ENCODE results near the gene HTR6. TPM values are rescaled to one million over a fixed set of nuclear protein-coding genes. Genes with fewer than 3 reads are reported as not detected.

HTR6 gene
- total and polyA plus RNA-seq, 8 donors = 0.09 TPM; not detected in 7

DNA sequence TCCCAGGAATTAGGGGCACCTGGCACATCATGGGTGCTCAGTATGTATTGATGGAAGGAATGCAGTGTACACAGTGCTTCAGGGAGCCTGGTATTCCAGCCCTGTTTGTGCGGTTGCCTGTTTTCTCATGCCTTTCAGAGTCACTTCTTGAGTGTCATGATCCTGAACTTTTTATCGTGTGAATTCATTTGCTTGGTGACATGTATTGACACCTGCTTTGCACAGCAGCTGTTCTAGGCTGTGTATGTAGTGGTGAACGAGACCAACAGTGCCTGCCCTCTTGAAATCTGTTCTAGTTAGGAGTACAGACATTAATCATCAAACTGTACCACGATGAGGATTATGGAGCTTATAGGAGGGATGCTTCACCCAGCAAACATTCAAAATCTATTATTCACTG, 6.1 kb downstream of the HTR6 start:
- intact Hi-C loops (cut with DNase I) = no loop called here
- ATAC-seq (no peak), DNase-seq (no peak)
- Histone ChIP-seq H3K4me1 (no peaks in the 10 kb centered on the region), H3K27me3 (peaks cover 9 to 58% of the 10 kb centered on the region in 2 donors), H3K9me3 (no peaks in the 10 kb centered on the region), H3K36me3 (no peaks in the 10 kb centered on the region), H3K27ac (no peak overlapping the region), H3K4me3 (no peak overlapping the region)
- TF ChIP-seq, protein P1, sequence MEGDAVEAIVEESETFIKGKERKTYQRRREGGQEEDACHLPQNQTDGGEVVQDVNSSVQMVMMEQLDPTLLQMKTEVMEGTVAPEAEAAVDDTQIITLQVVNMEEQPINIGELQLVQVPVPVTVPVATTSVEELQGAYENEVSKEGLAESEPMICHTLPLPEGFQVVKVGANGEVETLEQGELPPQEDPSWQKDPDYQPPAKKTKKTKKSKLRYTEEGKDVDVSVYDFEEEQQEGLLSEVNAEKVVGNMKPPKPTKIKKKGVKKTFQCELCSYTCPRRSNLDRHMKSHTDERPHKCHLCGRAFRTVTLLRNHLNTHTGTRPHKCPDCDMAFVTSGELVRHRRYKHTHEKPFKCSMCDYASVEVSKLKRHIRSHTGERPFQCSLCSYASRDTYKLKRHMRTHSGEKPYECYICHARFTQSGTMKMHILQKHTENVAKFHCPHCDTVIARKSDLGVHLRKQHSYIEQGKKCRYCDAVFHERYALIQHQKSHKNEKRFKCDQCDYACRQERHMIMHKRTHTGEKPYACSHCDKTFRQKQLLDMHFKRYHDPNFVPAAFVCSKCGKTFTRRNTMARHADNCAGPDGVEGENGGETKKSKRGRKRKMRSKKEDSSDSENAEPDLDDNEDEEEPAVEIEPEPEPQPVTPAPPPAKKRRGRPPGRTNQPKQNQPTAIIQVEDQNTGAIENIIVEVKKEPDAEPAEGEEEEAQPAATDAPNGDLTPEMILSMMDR (IDR thresholded peaks at IDR 0.05) = no peak

- intact Hi-C loops (cut with DNase I) = no loop called here
- H3K36me3 ChIP-seq = no peaks in the 10 kb centered on the region
- TF ChIP-seq, protein P1 (IDR thresholded peaks at IDR 0.05) = no peak
- H3K27me3 ChIP-seq = peaks cover 0 to 54% of the 10 kb centered on the region in 2 donors
- no peaks in the 10 kb centered on the region for H3K9me3 ChIP-seq
- DNase-seq = no peak
- no peak overlapping the region for H3K27ac ChIP-seq
- no peak for ATAC-seq
- H3K4me3 ChIP-seq = no peak overlapping the region
- H3K4me1 ChIP-seq = no peaks in the 10 kb centered on the region
These were observed 7.6 kb downstream of the HTR6 start for GRCh38 chr1:19672237-19672636.

DNA sequence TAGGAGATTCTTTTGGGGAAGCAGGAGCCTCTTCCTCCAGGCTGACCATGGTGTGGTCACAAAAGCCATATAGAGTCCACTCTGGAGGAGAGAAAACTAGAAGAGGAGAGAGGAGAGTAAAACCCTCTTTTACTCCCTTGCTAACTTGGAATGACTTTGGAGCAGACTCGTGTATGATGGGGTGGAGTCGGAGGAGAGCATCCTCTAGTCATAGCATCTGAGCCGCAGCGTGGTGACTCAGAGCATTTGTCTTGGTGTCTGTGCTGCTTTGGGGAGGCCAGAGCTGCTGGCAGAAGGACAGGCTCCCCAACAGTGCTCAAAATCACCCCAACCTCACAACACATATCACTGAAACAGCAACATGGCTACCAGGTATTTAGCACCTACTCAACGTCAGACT, 11.1 kb downstream of the HTR6 start:
- Histone ChIP-seq H3K9me3 (no peaks in the 10 kb centered on the region), H3K4me1 (no peaks in the 10 kb centered on the region), H3K27ac (no peak overlapping the region), H3K4me3 (no peak overlapping the region), H3K27me3 (peaks cover 0 to 31% of the 10 kb centered on the region in 2 donors), H3K36me3 (no peaks in the 10 kb centered on the region)
- intact Hi-C loops (cut with DNase I) = no loop called here
- no peak for ATAC-seq
- DNase-seq = no peak
- TF ChIP-seq, protein P1 (IDR thresholded peaks at IDR 0.05) = no peak

DNA sequence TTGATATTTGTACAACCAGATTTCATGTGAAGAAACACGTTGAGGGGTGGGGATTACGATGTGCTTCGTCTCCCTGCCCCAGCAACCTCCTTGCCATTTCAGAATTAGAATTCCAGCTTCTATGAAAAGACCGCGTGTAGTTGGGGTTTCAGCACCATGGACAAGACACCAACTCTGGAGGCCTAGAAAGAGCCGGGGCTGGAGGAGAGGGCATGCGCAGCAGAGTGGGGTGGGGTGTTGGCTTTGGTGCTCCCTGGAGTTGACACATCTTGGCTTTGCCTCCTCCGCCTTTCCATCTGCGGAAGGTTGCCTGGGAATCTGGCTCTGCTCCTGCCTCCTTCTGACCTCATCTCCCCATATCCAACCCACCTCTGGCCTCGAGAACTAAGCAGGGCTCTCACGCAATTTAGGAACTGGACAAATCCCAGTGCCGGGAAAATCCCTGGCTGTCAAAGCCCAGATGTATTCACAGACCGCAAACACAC, 11.8 kb downstream of the HTR6 start:
- H3K36me3 ChIP-seq = no peaks in the 10 kb centered on the region
- TF ChIP-seq, protein P1 (IDR thresholded peaks at IDR 0.05) = no peak
- intact Hi-C loops (cut with DNase I) = no loop called here
- no peaks in the 10 kb centered on the region for H3K9me3 ChIP-seq
- DNase-seq (peak in 2 of 4 donors; percentile 53 to 65), ATAC-seq (peak; percentile 83)
- no peaks in the 10 kb centered on the region for H3K4me1 ChIP-seq
- H3K27ac ChIP-seq = no peak overlapping the region
- H3K4me3 ChIP-seq = no peak overlapping the region
- peaks cover 0 to 31% of the 10 kb centered on the region in 2 donors for H3K27me3 ChIP-seq

DNA sequence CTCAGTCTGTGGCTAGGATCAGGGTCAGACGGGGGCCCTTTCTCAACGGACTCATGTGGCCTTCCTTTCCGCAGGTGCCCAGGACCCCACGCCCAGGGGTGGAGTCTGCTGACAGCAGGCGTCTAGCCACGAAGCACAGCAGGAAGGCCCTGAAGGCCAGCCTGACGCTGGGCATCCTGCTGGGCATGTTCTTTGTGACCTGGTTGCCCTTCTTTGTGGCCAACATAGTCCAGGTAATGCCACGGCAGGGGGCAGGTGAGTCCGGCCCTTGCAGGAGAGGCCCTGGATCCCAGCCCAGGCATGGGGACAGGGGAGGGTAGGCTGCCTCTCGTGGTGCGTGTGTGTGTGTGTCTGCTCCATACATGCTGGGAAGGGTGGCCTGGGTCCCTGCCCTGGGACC, 13.8 kb downstream of the HTR6 start:
- ATAC-seq = no peak
- Histone ChIP-seq H3K9me3 (no peaks in the 10 kb centered on the region), H3K4me1 (no peaks in the 10 kb centered on the region), H3K4me3 (no peak overlapping the region), H3K36me3 (peaks cover 0 to 16% of the 10 kb centered on the region in 2 donors), H3K27ac (no peak overlapping the region), H3K27me3 (peaks cover 0 to 25% of the 10 kb centered on the region in 2 donors)
- DNase-seq = no peak
- TF ChIP-seq, protein P1 (IDR thresholded peaks at IDR 0.05) = no peak
- intact Hi-C loops (cut with DNase I) = no loop called here

Data from left lung (tissue), 10 donors.